DND-41 (cell line): ENCODE data around the gene PTCHD1.

Experiments used
- EZH2 ChIP-seq: IDR thresholded peaks from 3 replicates; pipeline ENCODE4 v1.6.1; 2012; ENCODE audit warnings: borderline replicate concordance, low read depth, mild to moderate bottlenecking, moderate library complexity, low read length, inconsistent platforms; ENCODE audit not compliant: severe bottlenecking
- TF ChIP-seq, protein P1 (sequence below): IDR thresholded peaks from 2 replicates; pipeline ENCODE4 v1.5.1; 2012; ENCODE audit warnings: borderline replicate concordance, low read length, moderate library complexity, mild to moderate bottlenecking; ENCODE audit not compliant: poor library complexity, severe bottlenecking; ENCODE audit errors: extremely low read depth

- TF ChIP-seq, protein P1, sequence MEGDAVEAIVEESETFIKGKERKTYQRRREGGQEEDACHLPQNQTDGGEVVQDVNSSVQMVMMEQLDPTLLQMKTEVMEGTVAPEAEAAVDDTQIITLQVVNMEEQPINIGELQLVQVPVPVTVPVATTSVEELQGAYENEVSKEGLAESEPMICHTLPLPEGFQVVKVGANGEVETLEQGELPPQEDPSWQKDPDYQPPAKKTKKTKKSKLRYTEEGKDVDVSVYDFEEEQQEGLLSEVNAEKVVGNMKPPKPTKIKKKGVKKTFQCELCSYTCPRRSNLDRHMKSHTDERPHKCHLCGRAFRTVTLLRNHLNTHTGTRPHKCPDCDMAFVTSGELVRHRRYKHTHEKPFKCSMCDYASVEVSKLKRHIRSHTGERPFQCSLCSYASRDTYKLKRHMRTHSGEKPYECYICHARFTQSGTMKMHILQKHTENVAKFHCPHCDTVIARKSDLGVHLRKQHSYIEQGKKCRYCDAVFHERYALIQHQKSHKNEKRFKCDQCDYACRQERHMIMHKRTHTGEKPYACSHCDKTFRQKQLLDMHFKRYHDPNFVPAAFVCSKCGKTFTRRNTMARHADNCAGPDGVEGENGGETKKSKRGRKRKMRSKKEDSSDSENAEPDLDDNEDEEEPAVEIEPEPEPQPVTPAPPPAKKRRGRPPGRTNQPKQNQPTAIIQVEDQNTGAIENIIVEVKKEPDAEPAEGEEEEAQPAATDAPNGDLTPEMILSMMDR = no peak
- TF ChIP-seq EZH2 = no peak
Observed at GRCh38 chrX:23331701-23332100, 2.9 kb upstream of the PTCHD1 start.
